GM19467 (cell line): Measurements from ENCODE around the gene PHLDB2.
"Not testable (repeated sequence)": the region's sequence is repeated elsewhere in the genome, so short reads cannot be mapped to it uniquely, and the experiment has no call there.

Source experiments
- ATAC-seq: cut with Tn5 transposase; IDR thresholded peaks from one replicate; pipeline ENCODE4 v1.9.1; 2021; ENCODE audit warnings: mild to moderate bottlenecking, moderate library complexity; ENCODE audit not compliant: unreplicated experiment

PHLDB2 gene

DNA sequence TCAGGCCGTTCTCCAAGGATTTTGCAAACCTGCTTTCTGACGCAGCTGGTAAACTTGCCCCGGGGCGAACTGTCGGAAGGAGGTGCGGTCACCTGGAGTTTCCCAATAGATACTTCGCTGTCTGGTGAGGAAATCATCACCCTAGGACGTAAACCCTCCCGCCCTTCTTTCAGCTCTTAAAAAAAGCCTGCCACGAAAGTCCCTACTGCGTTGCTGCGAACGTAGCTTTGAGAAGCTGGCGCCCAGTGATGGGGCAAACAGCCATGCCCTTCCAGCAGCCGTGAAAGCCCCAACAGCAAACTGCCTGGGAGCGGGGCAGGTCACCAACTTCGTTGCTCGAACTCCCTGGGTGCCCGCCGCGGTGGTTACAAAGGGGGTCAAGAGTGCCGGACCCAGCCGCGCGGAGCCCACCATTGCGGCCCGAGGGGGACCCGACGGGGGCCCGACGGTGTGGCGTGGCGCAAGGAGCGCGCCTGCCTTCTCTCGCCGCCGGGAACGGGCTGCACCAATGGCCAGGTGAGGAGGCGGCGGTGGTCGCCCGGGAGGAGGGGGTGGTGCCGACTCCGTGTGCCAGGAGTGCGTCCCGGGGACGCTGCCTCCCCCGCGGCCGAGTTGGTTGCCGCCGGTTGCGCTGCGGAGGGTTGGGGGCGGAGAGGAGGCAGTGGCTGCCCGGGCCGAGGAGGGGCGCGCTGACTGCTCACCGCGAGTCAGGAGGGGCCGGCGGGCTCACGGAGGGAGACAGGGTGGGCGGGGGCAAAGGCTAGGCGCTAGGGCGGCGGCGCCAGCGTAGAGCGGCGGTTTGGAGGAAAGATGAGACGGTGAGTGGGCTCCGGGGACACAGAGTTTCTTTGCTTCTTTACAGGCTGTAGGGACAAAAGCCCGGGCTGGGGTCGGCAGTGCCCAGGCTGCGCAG, at the start of gene PHLDB2:
Gene PHLDB2, plus strand, starts transcription at position 205 of the 913 bp plus-strand sequence. CDS start 24,813 bp downstream, outside the sequence.
- ATAC-seq: peak; percentile 22

DNA sequence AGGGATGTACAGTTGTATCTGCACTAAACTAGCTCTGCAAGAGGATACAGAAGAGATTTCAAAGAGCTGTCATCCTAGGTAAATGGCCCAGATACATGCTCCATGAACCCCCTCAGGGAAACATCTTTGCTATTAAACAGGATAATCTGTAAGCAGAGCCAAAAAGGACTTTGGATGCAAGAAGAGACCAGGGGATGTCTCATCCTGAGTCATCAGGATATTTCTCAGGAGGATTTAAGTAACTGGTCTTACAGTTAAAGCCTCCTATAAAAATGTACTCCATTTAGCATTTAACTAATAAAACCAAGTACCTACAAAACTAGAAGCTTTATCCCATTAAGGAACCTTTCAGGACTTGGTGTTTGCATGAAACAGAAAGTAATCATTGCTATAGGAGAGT, 48.2 kb upstream of the PHLDB2 start:
- no peak for ATAC-seq

DNA sequence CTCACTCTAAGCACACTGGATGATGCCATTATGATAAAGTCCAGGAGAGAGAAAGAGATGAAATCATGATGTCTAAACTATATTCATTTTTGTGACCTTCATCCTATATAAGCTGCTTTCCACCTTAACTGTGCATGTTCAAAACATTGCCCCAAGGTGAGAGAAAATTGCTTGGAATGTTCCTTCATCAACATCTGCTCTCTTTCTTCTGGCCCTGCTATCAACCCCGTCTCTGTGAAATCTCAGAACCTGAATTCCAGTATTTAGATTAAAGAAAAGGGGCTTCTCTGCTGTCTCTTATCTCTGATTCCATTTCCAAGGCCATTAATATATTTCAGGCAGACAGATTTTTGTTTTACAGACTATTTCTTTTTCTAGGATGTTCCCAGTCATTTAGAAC, 47.3 kb upstream of the PHLDB2 start:
- ATAC-seq: no peak

- peak; percentile 75 for ATAC-seq
Observed at GRCh38 chr3:111812701-111813100, 46.4 kb upstream of the PHLDB2 start.

- no peak for ATAC-seq
Observed at GRCh38 chr3:111813441-111813840, 45.6 kb upstream of the PHLDB2 start.

GRCh38 chr3:111813979-111814378, 45.1 kb upstream of the PHLDB2 start:
- no peak for ATAC-seq

DNA sequence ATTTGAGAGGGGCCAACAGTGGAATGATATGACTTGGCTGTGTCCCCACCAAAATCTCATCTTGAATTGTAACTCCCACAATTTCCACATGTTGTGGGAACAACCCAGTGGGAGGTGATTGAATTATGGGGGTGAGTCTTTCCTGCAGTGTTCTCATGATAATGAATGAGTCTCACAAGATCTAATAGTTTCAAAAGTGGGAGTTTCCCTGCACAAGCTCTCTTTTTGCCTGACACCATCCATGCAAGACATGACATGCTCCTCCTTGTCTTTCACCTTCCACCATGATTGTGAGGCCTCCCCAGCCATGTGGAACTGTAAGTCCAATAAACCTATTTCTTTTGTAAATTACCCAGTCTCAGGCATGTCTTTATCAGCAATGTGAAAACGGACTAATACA, 42.3 kb upstream of the PHLDB2 start:
- ATAC-seq: not testable (repeated sequence)

DNA sequence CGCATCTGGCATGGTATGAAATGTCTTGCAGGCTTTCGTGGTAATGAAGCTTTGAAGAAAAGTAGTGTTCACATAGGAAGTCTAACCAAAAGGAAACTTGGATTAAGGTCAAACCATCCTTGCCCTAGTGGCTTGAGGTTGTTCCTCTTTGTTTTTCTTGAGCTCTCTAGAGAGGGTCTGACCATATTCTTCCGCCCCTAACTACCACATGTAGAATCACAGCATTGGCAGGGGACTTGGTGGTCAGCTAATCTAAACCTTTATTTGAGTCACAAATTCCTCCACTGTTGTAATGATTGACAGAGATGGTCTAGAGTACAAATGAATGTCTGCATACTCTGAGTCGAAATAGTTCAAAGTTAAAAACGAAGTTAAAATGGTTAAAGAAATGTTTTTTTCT, 39.1 kb upstream of the PHLDB2 start:
- no peak for ATAC-seq

GRCh38 chr3:111820651-111821050, 38.4 kb upstream of the PHLDB2 start:
- ATAC-seq: no peak

- ATAC-seq: no peak
Observed at GRCh38 chr3:111821891-111822290, 37.2 kb upstream of the PHLDB2 start.

GRCh38 chr3:111822804-111823203, 36.3 kb upstream of the PHLDB2 start:
- no peak for ATAC-seq

- no peak for ATAC-seq
Observed at GRCh38 chr3:111823341-111823855, 35.7 kb upstream of the PHLDB2 start.

GRCh38 chr3:111824351-111824750, 34.7 kb upstream of the PHLDB2 start:
- no peak for ATAC-seq

DNA sequence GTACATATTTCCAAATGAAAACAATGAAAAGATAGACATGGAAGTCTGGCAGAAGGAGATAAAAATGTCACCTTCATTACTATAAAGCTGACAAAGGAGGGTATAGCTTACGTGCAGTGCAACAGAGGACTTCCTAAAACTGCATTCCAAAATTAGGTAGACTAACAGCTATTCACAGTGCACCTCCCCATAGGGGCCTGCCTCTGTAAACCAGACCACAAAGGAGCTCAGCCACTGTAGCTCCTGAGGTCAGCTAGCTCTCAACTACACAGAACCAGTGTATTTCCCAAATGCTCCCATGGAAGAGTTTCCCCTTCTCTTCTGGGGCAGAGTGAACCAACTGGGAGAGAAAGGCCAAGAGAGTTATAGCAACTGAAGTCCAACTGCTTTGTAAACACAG, 31.2 kb upstream of the PHLDB2 start:
- ATAC-seq: no peak

DNA sequence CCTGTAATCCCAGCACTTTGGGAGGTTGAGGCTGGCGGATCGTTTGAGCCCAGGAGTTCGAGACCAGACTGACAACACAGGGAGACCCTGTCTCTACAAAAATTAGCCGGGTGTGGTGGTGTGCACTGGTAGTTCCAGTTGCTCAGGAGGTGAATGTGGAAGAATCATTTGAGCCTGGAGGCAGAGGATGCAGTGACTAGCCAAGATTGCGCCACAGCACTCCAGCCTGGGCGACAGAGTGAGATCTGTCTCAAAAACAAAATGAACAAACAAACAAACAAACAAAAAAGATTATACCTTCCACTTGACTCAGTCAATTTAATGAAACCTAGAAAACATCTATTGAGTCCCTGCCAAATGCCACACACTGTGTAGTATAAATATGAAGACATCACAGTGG, 30.5 kb upstream of the PHLDB2 start:
- no peak for ATAC-seq

DNA sequence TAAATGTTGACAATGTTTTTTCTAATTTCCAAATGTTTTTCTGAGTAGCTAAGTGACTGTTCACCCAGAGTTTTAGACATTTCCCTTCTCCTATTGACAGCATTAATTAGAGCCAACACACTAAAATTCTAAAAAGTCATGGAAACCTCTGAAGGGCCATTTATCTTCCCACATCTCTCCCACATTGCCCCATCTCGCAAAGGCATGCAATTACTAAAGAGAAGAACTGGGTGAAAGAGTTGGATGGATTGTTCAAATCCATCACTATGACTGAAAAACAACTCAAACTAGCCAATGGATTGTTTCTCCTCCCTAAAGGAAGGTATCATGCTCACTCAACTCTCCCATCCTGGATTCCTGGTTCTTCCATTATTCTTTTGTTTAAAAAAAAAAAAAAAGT, 30.0 kb upstream of the PHLDB2 start:
- no peak for ATAC-seq

DNA sequence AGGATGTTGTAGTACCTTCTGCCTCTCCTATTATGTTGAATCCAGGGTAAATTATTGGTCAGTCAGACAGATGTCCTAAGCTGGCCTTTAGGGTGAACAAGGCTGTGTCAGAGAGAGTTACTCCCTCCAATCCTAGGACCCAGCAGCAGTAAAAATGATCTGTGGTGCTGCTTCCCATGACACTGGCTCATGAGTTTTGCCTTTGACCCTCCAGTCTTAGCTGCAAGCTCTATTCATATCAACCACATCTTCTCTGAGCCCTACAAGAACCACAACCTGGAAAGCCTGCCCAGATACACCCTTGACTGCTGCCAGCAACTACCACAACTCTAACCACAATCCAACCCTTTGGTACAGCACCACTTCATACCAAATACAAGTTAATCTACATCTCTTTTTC, 27.2 kb upstream of the PHLDB2 start:
- ATAC-seq: no peak

- ATAC-seq: no peak
Observed at GRCh38 chr3:111837112-111837511, 22.0 kb upstream of the PHLDB2 start.

- ATAC-seq: no peak
Observed at GRCh38 chr3:111838133-111838532, 20.9 kb upstream of the PHLDB2 start.

DNA sequence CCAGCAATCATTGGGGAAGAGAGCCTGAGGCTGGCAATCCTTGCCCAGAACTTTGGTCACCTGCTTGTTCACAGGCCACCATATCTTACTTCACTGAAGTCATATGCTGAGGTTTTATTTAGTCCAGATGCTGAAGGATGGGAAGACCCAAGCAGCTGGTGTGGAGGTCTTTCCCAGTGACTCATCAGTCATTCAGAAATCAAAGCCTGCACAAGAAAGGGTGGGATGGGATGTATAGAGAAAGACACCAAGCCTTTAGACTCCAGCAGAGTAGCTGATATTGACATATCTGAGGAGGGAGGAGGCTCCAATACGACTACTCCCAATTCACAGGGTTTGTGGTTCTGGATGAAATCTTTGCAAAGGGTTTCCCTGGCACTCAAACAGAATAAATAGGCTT, 13.0 kb upstream of the PHLDB2 start:
- ATAC-seq: no peak

- ATAC-seq: no peak
Observed at GRCh38 chr3:111846717-111847116, 12.3 kb upstream of the PHLDB2 start.

DNA sequence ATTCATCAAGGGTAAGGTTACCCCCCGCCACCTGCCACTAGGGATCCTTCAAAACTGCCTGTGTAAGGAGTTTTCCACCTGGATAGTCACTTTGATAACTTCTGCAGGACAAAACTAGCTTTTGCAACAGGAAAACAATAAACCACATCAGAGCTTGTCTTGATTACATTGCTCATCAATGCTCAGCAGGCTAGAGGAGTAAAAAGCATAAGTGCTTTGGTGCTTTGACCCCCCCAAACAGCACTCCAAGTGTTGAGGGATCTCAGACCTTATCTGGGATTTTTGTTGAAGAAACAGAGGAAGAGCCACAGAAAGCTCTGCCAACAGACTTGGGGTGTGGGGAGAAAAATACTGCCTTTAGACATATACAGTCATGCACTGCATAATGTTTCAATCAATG, 10.8 kb upstream of the PHLDB2 start:
- no peak for ATAC-seq

DNA sequence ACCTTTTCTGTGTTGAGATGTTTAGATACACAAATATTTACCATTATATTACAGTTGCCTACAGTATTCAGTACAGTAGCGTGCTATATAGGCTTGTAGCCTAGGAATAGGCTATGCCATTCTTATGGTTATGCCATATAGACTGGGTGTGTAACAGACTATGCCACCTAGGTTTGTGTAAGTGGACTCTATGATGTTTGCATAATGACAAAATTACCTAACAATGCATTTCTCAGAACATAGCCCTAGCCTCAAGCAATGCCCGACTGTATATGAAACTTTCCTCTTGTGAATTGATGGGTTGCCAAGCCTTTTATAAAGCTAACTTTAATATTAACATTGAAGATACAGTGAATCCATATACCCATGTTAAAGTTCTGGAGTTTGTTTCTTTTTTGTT, 10.3 kb upstream of the PHLDB2 start:
- ATAC-seq: no peak
